RWPE1 (cell line): ENCODE data around the gene OSBPL6.

Experiments used
- CTCF ChIA-PET: fragments of 350-600 bp; sonication (Branson Sonifier 250); formaldehyde crosslinking; extraction: SDS; loops from one replicate; lab custom pipeline; 2021; lab: Yijun Ruan, JAX
- POLR2A ChIA-PET: fragments of 400-600 bp; formaldehyde crosslinking; extraction: SDS; loops from one replicate; lab custom pipeline; 2020; ENCODE audit warnings: antibody characterized with exemption; ENCODE audit not compliant: low non-redundant PET; lab: Yijun Ruan, JAX
- DNase-seq: peaks from one replicate; pipeline ENCODE4 v3.0.0; 2012; ENCODE audit warnings: low spot score
- H3K27ac ChIP-seq: fragments of 450-650 bp; 2 replicates; pipeline ENCODE4 v1.5.1; 2017
- CTCF ChIP-seq: fragments of 450-650 bp; conservative IDR thresholded peaks from 2 replicates; pipeline ENCODE4 v1.5.1; 2017; ENCODE audit warnings: low read depth, mild to moderate bottlenecking

Gene OSBPL6

GRCh38 chr2:178383718-178384117, 189.4 kb downstream of the OSBPL6 start:
- no peak for DNase-seq
- no peak for TF ChIP-seq CTCF
- CTCF ChIA-PET: no interaction called here

GRCh38 chr2:178385595-178386148, 191.4 kb downstream of the OSBPL6 start:
- no peak overlapping the region for H3K27ac ChIP-seq
- POLR2A ChIA-PET: no interaction called here
- CTCF ChIA-PET: no interaction called here

More at GRCh38 chr2:178383718-178384117, 189.4 kb downstream of the OSBPL6 start:
- POLR2A ChIA-PET: no interaction called here
- no peak overlapping the region for H3K27ac ChIP-seq

GRCh38 chr2:178386986-178387597, 192.8 kb downstream of the OSBPL6 start:
- POLR2A ChIA-PET: no interaction called here
- no peak overlapping the region for H3K27ac ChIP-seq
- no peak for TF ChIP-seq CTCF
- no peak for DNase-seq
- CTCF ChIA-PET: no interaction called here

More at GRCh38 chr2:178385595-178386148, 191.4 kb downstream of the OSBPL6 start:
- TF ChIP-seq CTCF: no peak
- no peak for DNase-seq

GRCh38 chr2:178388287-178388686, 194.0 kb downstream of the OSBPL6 start:
- DNase-seq: no peak
- CTCF ChIA-PET: interaction anchor here (0.7 kb wide), 1 partner anchor 64 kb away, joined by 6 read pairs; no protein-coding TSS in a partner anchor
- POLR2A ChIA-PET: no interaction called here
- H3K27ac ChIP-seq: no peak overlapping the region
- TF ChIP-seq CTCF: no peak

- no peak overlapping the region for H3K27ac ChIP-seq
- POLR2A ChIA-PET: no interaction called here
- TF ChIP-seq CTCF: no peak
- CTCF ChIA-PET: interaction anchor here (0.6 to 2.8 kb wide), 3 partner anchors 23 to 119 kb away, joined by 3 to 10 read pairs (median 3); no protein-coding TSS in a partner anchor
- no peak for DNase-seq
Measured at GRCh38 chr2:178391701-178392100, 197.4 kb downstream of the OSBPL6 start.

GRCh38 chr2:178392215-178392614, 197.9 kb downstream of the OSBPL6 start:
- ChIA-PET CTCF (interaction anchor here (0.6 to 2.8 kb wide), 3 partner anchors 22 to 119 kb away, joined by 3 to 10 read pairs (median 3); no protein-coding TSS in a partner anchor), POLR2A (no interaction called here)
- no peak overlapping the region for H3K27ac ChIP-seq
- no peak for DNase-seq
- TF ChIP-seq CTCF: no peak
